Tracheal epithelial cell (primary cell): Measurements from ENCODE around the gene CUL1. TPM values are rescaled to one million over a fixed set of nuclear protein-coding genes. Genes with fewer than 3 reads are reported as not detected.

Source experiments
- total RNA-seq: library from RNA; depleted of rRNA; stranded (reverse); fragments of >200 nt; gene quantifications from 2 replicates; pipeline ENCODE4 v1.2.1, GENCODE V29; 2014

Gene CUL1
- 41.2 and 48.2 TPM in 2 replicates for total RNA-seq

DNA sequence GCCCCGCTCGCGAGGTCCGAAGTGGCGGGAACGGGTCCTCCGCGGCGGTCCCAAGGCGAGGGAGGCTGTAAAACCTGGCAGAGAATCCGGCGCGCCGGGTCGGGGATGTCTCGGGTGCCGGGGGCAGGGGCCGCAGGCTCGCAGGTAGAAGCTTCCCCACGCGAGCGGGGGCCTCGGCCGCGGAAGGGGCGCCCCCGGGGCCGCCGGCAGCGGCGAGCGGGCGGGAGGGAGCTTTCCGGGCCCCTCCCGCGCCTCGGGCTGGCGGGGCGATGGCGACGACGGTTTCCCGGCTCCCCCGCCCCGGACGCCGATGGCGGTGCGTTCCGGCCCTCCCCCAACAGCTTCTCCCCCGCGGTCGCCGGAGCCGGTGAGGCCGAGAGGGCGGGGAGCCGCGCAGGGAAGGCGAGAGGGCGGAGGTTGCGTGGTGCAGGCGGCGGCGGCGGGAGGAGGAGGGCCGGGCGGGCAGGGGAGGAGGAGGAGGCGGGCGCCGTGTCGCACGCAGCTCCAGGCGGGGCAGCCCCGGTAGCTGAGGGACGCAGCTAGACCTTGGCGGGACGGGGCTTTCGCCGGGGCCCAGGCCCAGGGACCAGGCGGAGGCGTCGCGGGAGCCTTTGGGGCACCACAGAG lies at the start of gene CUL1:
Gene CUL1 (plus strand): TSS at position 507 of the 627 bp plus-strand sequence. CDS start 31,220 bp downstream, outside the sequence.

Other genes starting within 250 kb of the CUL1 start
- not detected in 2 replicates for gene C7orf33, start 108.1 kb upstream of the CUL1 start, total RNA-seq
- 3.6 and 5.1 TPM in 2 replicates for gene EZH2, start 185.4 kb downstream of the CUL1 start, total RNA-seq